K562 (cell line): ENCODE measurements around the gene GRWD1. TPM values are rescaled to one million over a fixed set of nuclear protein-coding genes. Genes with fewer than 3 reads are reported as not detected.

Source experiments
- ARID1B ChIP-seq: fragments of 450-650 bp; IDR thresholded peaks from 2 replicates; pipeline ENCODE4 v1.6.1; 2016; ENCODE audit warnings: antibody characterized with exemption, mild to moderate bottlenecking, inconsistent platforms
- ARNT ChIP-seq, 2 experiments: fragments of 450-650 bp; IDR thresholded peaks; 2 replicates each; pipeline ENCODE4 v1.6.1; 2016; ENCODE audit warnings: mild to moderate bottlenecking in 1 of 2
- BCOR ChIP-seq: fragments of 450-650 bp; IDR thresholded peaks from 2 replicates; pipeline ENCODE4 v1.6.1; 2016
- BRD9 ChIP-seq: fragments of 450-650 bp; IDR thresholded peaks from 2 replicates; pipeline ENCODE4 v1.6.1; 2018; ENCODE audit warnings: low read depth; ENCODE audit not compliant: partially characterized antibody
- CBFB ChIP-seq: sonication (generic); formaldehyde crosslinking; IDR thresholded peaks from 2 replicates; pipeline ENCODE4 v1.4.0; 2020; ENCODE audit warnings: mild to moderate bottlenecking, missing genetic modification reagents
- E2F3 ChIP-seq: fragments of 250-450 bp; sonication (Bioruptor Pico); IDR thresholded peaks from 2 replicates; pipeline ENCODE4 v1.4.0; 2020; ENCODE audit warnings: mild to moderate bottlenecking
- HDAC3 ChIP-seq: fragments of 450-650 bp; IDR thresholded peaks from 2 replicates; pipeline ENCODE4 v1.6.1; 2018; ENCODE audit warnings: borderline replicate concordance, mild to moderate bottlenecking, moderate library complexity; ENCODE audit not compliant: partially characterized antibody
- HNRNPLL ChIP-seq: fragments of 200-400 bp; formaldehyde crosslinking; IDR thresholded peaks from 2 replicates; pipeline ENCODE4 v1.6.1; 2017; ENCODE audit warnings: low read length, low read depth, mild to moderate bottlenecking; ENCODE audit not compliant: poor library complexity, severe bottlenecking
- ILK ChIP-seq: fragments of 450-650 bp; IDR thresholded peaks from 2 replicates; pipeline ENCODE4 v1.6.1; 2016; ENCODE audit warnings: missing genetic modification characterization, low read depth, mild to moderate bottlenecking, missing compliant biosample characterization, moderate library complexity, borderline replicate concordance
- KAT7 ChIP-seq: sonication (generic); formaldehyde crosslinking; IDR thresholded peaks from 2 replicates; pipeline ENCODE4 v1.8.0; 2022; ENCODE audit warnings: missing genetic modification reagents, mild to moderate bottlenecking, borderline replicate concordance
- MEF2D ChIP-seq: conservative IDR thresholded peaks from 2 replicates; pipeline ENCODE4 v1.6.1; 2016; ENCODE audit warnings: low read depth, missing genetic modification characterization, missing compliant biosample characterization
- NCOA2 ChIP-seq, 2 experiments: fragments of 450-650 bp; IDR thresholded peaks; 2 replicates each; pipeline ENCODE4 v1.6.1; 2018; ENCODE audit warnings: mild to moderate bottlenecking in 2 of 2, moderate library complexity in 1 of 2; ENCODE audit not compliant: partially characterized antibody in 2 of 2
- NFE2L1 ChIP-seq: fragments of 450-650 bp; IDR thresholded peaks from 2 replicates; pipeline ENCODE4 v1.6.1; 2016; ENCODE audit warnings: missing genetic modification characterization, low read depth, mild to moderate bottlenecking, missing compliant biosample characterization, moderate library complexity, borderline replicate concordance
- PHTF2 ChIP-seq: fragments of 250-450 bp; sonication (Bioruptor Pico); IDR thresholded peaks from 2 replicates; pipeline ENCODE4 v1.5.0; 2021; ENCODE audit warnings: mild to moderate bottlenecking
- POLR2AphosphoS2 ChIP-seq: IDR thresholded peaks from 2 replicates; pipeline ENCODE4 v1.6.1; 2012; ENCODE audit warnings: low read length, improper control_type of control experiment
- POLR2AphosphoS5 ChIP-seq: IDR thresholded peaks from 2 replicates; pipeline ENCODE4 v1.6.1; 2011; ENCODE audit warnings: mild to moderate bottlenecking, low read depth, low read length, moderate library complexity; ENCODE audit not compliant: control insufficient read depth, insufficient read depth
- SREBF1 ChIP-seq: fragments of 150-350 bp; IDR thresholded peaks from 2 replicates; pipeline ENCODE4 v1.6.1; 2014; ENCODE audit warnings: antibody characterized with exemption, low read depth, low read length, borderline replicate concordance
- TCF3 ChIP-seq: sonication (generic); formaldehyde crosslinking; IDR thresholded peaks from 2 replicates; pipeline ENCODE4 v1.4.0; 2020; ENCODE audit warnings: mild to moderate bottlenecking, missing genetic modification reagents
- TFAM ChIP-seq: fragments of 250-450 bp; sonication (Bioruptor Pico); conservative IDR thresholded peaks from 2 replicates; pipeline ENCODE4 v1.5.0; 2021; ENCODE audit warnings: mild to moderate bottlenecking, moderate library complexity
- ZNF133 ChIP-seq: fragments of 250-450 bp; sonication (Bioruptor Pico); IDR thresholded peaks from 2 replicates; pipeline ENCODE4 v1.4.0; 2020; ENCODE audit warnings: mild to moderate bottlenecking
- polyA plus RNA-seq, 8 experiments: library from polyadenylated mRNA; depleted of rRNA in 4 of 8; stranded (reverse) in 5 of 8; unstranded in 3 of 8; fragments of >200 nt; fragmentation: Nextera tagmentation in 2 of 8; fragmentation: Illumina TruSeq in 1 of 8; extraction: Ambion mirVana in 2 of 8; extraction: Trizol in 1 of 8; gene quantifications; 2 replicates each; pipeline versions ENCODE4 v1.2.1 to v1.2.3, GENCODE V29; 2011 to 2014; ENCODE audit warnings: inconsistent platforms in 1 of 8, missing spikeins in 1 of 8
- total RNA-seq, 7 experiments: library from RNA; depleted of rRNA in 6 of 7; stranded (reverse); fragments of >200 nt in 6 of 7; fragmentation: Illumina TruSeq in 2 of 7; extraction: Trizol in 2 of 7; gene quantifications; 2 replicates each; pipeline versions ENCODE4 v1.2.1 to v1.2.3, GENCODE V29; 2011 to 2021; ENCODE audit warnings: low replicate concordance in 1 of 7
- TF ChIP-seq, protein P1 (sequence below): fragments of 450-650 bp; IDR thresholded peaks from 2 replicates; pipeline ENCODE4 v1.7.0; 2016; ENCODE audit warnings: borderline replicate concordance
- TF ChIP-seq, protein P2 (sequence below): sonication (generic); formaldehyde crosslinking; IDR thresholded peaks from 2 replicates; pipeline ENCODE4 v1.8.0; 2023; ENCODE audit warnings: mild to moderate bottlenecking, missing genetic modification reagents
- TF ChIP-seq, protein P3 (sequence below), 2 experiments: fragments of 450-650 bp; IDR thresholded peaks; 2 replicates each; pipeline ENCODE4 v1.6.1; 2016

Gene GRWD1
- total and polyA plus RNA-seq, 9 of the 15 experiments (the other 6 are each of a cell fraction or from before 2014, with no cell fraction given), result 1.5 to 87.2 (median 24.5) TPM

DNA sequence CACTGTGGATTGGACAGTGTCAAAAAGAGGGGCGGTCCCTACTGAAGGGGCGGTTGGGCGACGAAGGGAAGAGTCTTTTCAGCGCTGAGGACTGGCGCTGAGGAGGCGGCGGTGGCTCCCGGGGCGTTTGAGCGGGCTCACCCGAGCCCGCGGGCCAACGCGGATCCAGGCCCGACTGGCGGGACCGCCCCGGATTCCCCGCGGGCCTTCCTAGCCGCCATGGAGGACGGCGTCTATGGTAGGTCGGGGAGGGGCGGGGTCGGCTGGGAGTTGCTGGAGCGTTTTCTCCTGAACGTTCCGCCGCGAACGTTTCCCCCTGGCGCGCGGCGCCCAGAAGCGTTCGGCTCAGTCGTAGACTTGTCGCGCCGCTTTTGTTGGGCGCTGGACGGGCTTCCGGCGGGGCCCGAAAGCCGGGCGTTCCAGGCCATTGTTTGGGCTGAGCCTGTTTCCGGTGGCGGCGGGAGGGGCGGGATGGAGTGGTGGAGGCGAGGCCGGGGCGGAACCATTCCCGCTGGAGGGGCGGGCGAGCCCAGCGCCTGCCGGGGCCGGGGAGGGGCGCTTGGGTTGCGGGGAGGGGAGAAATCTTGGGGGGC is 23.6 kb downstream of the GRWD1 start, which contains the start of gene CYTH2 (continued):
- TF ChIP-seq, protein P1, sequence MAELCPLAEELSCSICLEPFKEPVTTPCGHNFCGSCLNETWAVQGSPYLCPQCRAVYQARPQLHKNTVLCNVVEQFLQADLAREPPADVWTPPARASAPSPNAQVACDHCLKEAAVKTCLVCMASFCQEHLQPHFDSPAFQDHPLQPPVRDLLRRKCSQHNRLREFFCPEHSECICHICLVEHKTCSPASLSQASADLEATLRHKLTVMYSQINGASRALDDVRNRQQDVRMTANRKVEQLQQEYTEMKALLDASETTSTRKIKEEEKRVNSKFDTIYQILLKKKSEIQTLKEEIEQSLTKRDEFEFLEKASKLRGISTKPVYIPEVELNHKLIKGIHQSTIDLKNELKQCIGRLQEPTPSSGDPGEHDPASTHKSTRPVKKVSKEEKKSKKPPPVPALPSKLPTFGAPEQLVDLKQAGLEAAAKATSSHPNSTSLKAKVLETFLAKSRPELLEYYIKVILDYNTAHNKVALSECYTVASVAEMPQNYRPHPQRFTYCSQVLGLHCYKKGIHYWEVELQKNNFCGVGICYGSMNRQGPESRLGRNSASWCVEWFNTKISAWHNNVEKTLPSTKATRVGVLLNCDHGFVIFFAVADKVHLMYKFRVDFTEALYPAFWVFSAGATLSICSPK, result no peak
- no peak for TF ChIP-seq TFAM (CRISPR knock-in tag)
- TF ChIP-seq NFE2L1, result no peak
- TF ChIP-seq, protein P2, sequence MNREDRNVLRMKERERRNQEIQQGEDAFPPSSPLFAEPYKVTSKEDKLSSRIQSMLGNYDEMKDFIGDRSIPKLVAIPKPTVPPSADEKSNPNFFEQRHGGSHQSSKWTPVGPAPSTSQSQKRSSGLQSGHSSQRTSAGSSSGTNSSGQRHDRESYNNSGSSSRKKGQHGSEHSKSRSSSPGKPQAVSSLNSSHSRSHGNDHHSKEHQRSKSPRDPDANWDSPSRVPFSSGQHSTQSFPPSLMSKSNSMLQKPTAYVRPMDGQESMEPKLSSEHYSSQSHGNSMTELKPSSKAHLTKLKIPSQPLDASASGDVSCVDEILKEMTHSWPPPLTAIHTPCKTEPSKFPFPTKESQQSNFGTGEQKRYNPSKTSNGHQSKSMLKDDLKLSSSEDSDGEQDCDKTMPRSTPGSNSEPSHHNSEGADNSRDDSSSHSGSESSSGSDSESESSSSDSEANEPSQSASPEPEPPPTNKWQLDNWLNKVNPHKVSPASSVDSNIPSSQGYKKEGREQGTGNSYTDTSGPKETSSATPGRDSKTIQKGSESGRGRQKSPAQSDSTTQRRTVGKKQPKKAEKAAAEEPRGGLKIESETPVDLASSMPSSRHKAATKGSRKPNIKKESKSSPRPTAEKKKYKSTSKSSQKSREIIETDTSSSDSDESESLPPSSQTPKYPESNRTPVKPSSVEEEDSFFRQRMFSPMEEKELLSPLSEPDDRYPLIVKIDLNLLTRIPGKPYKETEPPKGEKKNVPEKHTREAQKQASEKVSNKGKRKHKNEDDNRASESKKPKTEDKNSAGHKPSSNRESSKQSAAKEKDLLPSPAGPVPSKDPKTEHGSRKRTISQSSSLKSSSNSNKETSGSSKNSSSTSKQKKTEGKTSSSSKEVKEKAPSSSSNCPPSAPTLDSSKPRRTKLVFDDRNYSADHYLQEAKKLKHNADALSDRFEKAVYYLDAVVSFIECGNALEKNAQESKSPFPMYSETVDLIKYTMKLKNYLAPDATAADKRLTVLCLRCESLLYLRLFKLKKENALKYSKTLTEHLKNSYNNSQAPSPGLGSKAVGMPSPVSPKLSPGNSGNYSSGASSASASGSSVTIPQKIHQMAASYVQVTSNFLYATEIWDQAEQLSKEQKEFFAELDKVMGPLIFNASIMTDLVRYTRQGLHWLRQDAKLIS, result peak; percentile 87
- TF ChIP-seq POLR2AphosphoS2, result no peak
- peak; percentile 81 for TF ChIP-seq E2F3 (CRISPR knock-in tag)
- TF ChIP-seq ILK (tag), result no peak
- TF ChIP-seq TCF3, result no peak
- no peak for TF ChIP-seq ZNF133 (CRISPR knock-in tag)
- no peak for TF ChIP-seq PHTF2
- TF ChIP-seq, protein P3, sequence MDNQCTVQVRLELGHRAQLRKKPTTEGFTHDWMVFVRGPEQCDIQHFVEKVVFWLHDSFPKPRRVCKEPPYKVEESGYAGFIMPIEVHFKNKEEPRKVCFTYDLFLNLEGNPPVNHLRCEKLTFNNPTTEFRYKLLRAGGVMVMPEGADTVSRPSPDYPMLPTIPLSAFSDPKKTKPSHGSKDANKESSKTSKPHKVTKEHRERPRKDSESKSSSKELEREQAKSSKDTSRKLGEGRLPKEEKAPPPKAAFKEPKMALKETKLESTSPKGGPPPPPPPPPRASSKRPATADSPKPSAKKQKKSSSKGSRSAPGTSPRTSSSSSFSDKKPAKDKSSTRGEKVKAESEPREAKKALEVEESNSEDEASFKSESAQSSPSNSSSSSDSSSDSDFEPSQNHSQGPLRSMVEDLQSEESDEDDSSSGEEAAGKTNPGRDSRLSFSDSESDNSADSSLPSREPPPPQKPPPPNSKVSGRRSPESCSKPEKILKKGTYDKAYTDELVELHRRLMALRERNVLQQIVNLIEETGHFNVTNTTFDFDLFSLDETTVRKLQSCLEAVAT (IDR thresholded peaks at IDR 0.05), result no peak; a peak in 1 of 4 replicates
- TF ChIP-seq KAT7 (CRISPR knock-in tag), result no peak
- TF ChIP-seq POLR2AphosphoS5, result peak; percentile 86
- no peak for TF ChIP-seq ARNT (IDR thresholded peaks at IDR 0.05)
- no peak for TF ChIP-seq BRD9
- peak; percentile 56 for TF ChIP-seq HNRNPLL
- no peak for TF ChIP-seq SREBF1
- TF ChIP-seq MEF2D (tag), result no peak
- TF ChIP-seq ARID1B, result peak; percentile 37; the same call in 1 of the 2 replicates
- TF ChIP-seq HDAC3, result no peak
- TF ChIP-seq NCOA2 (IDR thresholded peaks at IDR 0.05; ENCODE audit: partially characterized antibody in 2 of 2), result no peak
- TF ChIP-seq CBFB, result no peak
- TF ChIP-seq BCOR, result no peak
